SK-N-SH (cell line): ENCODE results near the gene NSD1. TPM values are rescaled to one million over a fixed set of nuclear protein-coding genes. Genes with fewer than 3 reads are reported as not detected.

ENCODE experiments used
- CTCF ChIA-PET: fragments of 300-600, 350-600 bp; formaldehyde crosslinking; extraction: SDS; loops from one replicate; lab custom pipeline; 2021; lab: Yijun Ruan, JAX
- POLR2A ChIA-PET: fragments of 350-600 bp; sonication (Branson Sonifier 250); formaldehyde crosslinking; extraction: SDS; loops from one replicate; lab custom pipeline; 2020; ENCODE audit warnings: antibody characterized with exemption, inconsistent platforms; lab: Yijun Ruan, JAX
- DNase-seq: peaks from one replicate; pipeline ENCODE4 v3.0.0; 2012
- H2AFZ ChIP-seq: fragments of 200-600 bp; sonication (generic); 2 replicates; pipeline ENCODE4 v1.8.1; 2016; ENCODE audit warnings: antibody characterized with exemption, mild to moderate bottlenecking, low read depth
- H3F3A ChIP-seq: fragments of 200-600 bp; sonication (generic); replicated peaks from 2 replicates; pipeline ENCODE3; 2016; ENCODE audit warnings: antibody characterized with exemption, mild to moderate bottlenecking; ENCODE audit not compliant: insufficient read depth
- H3K27ac ChIP-seq, 2 experiments: fragments of 200-500 bp in 1 of 2; fragments of 200-600 bp in 1 of 2; sonication (Bioruptor generic) in 1 of 2; sonication (generic), shearing (Covaris generic) in 1 of 2; 2 replicates each; pipeline versions ENCODE4 v1.5.1 to v1.6.1; 2014 to 2016; ENCODE audit warnings: low read depth in 2 of 2, inconsistent platforms in 1 of 2, low read length in 1 of 2, mild to moderate bottlenecking in 1 of 2, mixed read lengths in 1 of 2
- H3K27me3 ChIP-seq: fragments of 200-600 bp; sonication (generic), shearing (Covaris generic); 2 replicates; pipeline ENCODE4 v1.6.1; 2016; ENCODE audit warnings: mixed run types; ENCODE audit not compliant: insufficient read depth
- H3K36me3 ChIP-seq, 2 experiments: fragments of 200-500 bp in 1 of 2; fragments of 200-600 bp in 1 of 2; sonication (Bioruptor generic) in 1 of 2; sonication (generic) in 1 of 2; replicated peaks in 1 of 2; 2 replicates each; pipeline versions ENCODE3 to v1.5.1; 2014 to 2016; ENCODE audit warnings: low read length in 1 of 2, mild to moderate bottlenecking in 1 of 2; ENCODE audit not compliant: insufficient read depth in 2 of 2, control insufficient read depth in 1 of 2
- H3K4me1 ChIP-seq, 2 experiments: fragments of 200-500 bp in 1 of 2; fragments of 200-600 bp in 1 of 2; sonication (Bioruptor generic) in 1 of 2; sonication (generic), shearing (Covaris generic) in 1 of 2; 2 replicates each; pipeline versions ENCODE4 v1.5.1 to v1.6.1; 2014 to 2016; ENCODE audit warnings: low read depth in 1 of 2, low read length in 1 of 2, mixed run types in 1 of 2; ENCODE audit not compliant: insufficient read depth in 2 of 2, control insufficient read depth in 1 of 2
- H3K4me2 ChIP-seq: fragments of 200-600 bp; sonication (generic), shearing (Covaris generic); 2 replicates; pipeline ENCODE4 v1.6.1; 2017; ENCODE audit warnings: mixed run types
- H3K4me3 ChIP-seq, 2 experiments: fragments of 200-500 bp in 1 of 2; fragments of 200-600 bp in 1 of 2; sonication (Bioruptor generic) in 1 of 2; sonication (generic), shearing (Covaris generic) in 1 of 2; 2 replicates each; pipeline versions ENCODE4 v1.5.1 to v1.8.1; 2014 to 2016; ENCODE audit warnings: low read depth in 2 of 2, inconsistent platforms in 1 of 2, low read length in 1 of 2, mild to moderate bottlenecking in 1 of 2, mixed read lengths in 1 of 2, moderate library complexity in 1 of 2
- H3K79me2 ChIP-seq: fragments of 200-600 bp; sonication (generic); 2 replicates; pipeline ENCODE4 v1.8.1; 2017; ENCODE audit warnings: mild to moderate bottlenecking; ENCODE audit not compliant: insufficient read depth
- H3K9ac ChIP-seq: fragments of 200-600 bp; sonication (generic); 2 replicates; pipeline ENCODE4 v1.6.1; 2017; ENCODE audit warnings: mixed run types
- H3K9me2 ChIP-seq: fragments of 200-600 bp; sonication (generic); 2 replicates; pipeline ENCODE4 v1.6.1; 2017; ENCODE audit warnings: mixed run types
- H3K9me3 ChIP-seq: fragments of 200-600 bp; sonication (generic); 2 replicates; pipeline ENCODE4 v1.6.1; 2017; ENCODE audit warnings: mixed run types, mild to moderate bottlenecking, moderate library complexity
- H4K20me1 ChIP-seq: fragments of 200-600 bp; sonication (generic); 2 replicates; pipeline ENCODE4 v1.6.1; 2017; ENCODE audit warnings: mild to moderate bottlenecking, mixed run types; ENCODE audit not compliant: insufficient read depth
- ELF1 ChIP-seq: IDR thresholded peaks from 2 replicates; pipeline ENCODE4 v1.4.0; 2012
- EZH2phosphoT487 ChIP-seq: fragments of 200-600 bp; sonication (generic); IDR thresholded peaks from 2 replicates; pipeline ENCODE4 v1.6.1; 2017; ENCODE audit warnings: low read depth, mixed run types, mild to moderate bottlenecking, antibody characterized with exemption, moderate library complexity, borderline replicate concordance
- FOXM1 ChIP-seq: IDR thresholded peaks from 2 replicates; pipeline ENCODE4 v1.4.0; 2012; ENCODE audit warnings: low read depth, mild to moderate bottlenecking
- MAX ChIP-seq: IDR thresholded peaks from 2 replicates; pipeline ENCODE4 v1.4.0; 2012; ENCODE audit warnings: low read depth
- NRF1 ChIP-seq: IDR thresholded peaks from 2 replicates; pipeline ENCODE4 v1.6.1; 2012; ENCODE audit warnings: low read depth, mild to moderate bottlenecking, low read length
- PBX3 ChIP-seq: IDR thresholded peaks from 2 replicates; pipeline ENCODE4; 2012
- POLR2AphosphoS5 ChIP-seq: IDR thresholded peaks from 2 replicates; pipeline ENCODE4 v1.6.1; 2012; ENCODE audit warnings: low read depth, low read length
- RCOR1 ChIP-seq: fragments of 150-350 bp; IDR thresholded peaks from 2 replicates; pipeline ENCODE4 v1.6.1; 2017; ENCODE audit warnings: antibody characterized with exemption, low read length
- SIN3A ChIP-seq: IDR thresholded peaks from 2 replicates; pipeline ENCODE4 v1.6.1; 2012; ENCODE audit warnings: low read depth, mild to moderate bottlenecking, low read length, moderate library complexity, borderline replicate concordance
- TEAD4 ChIP-seq: IDR thresholded peaks from 2 replicates; pipeline ENCODE4 v1.4.0; 2012; ENCODE audit warnings: mild to moderate bottlenecking, borderline replicate concordance; ENCODE audit not compliant: insufficient read depth
- ZBTB33 ChIP-seq: IDR thresholded peaks from 2 replicates; pipeline ENCODE4 v1.4.0; 2012; ENCODE audit warnings: low read depth, borderline replicate concordance
- WGBS: methylation state at CpG from one replicate; pipeline ENCODE4 v1.1.6; 2017; ENCODE audit warnings: low lambda C conversion rate; 5-methylcytosine and 5-hydroxymethylcytosine counted together
- polyA plus RNA-seq, 3 experiments: library from polyadenylated mRNA; depleted of rRNA; stranded (reverse); fragments of >200 nt; gene quantifications; 2 replicates each; pipeline ENCODE4 v1.2.3, GENCODE V29; 2012
- TF ChIP-seq, protein P1 (sequence below): fragments of 200-600 bp; sonication (generic); IDR thresholded peaks from 2 replicates; pipeline ENCODE4 v1.6.1; 2017; ENCODE audit warnings: antibody characterized with exemption, mild to moderate bottlenecking, moderate library complexity
- TF ChIP-seq, protein P2 (sequence below): fragments of 150-350 bp; IDR thresholded peaks from 2 replicates; pipeline ENCODE4 v1.6.1; 2016; ENCODE audit warnings: mild to moderate bottlenecking, low read depth, low read length

NSD1 gene
- polyA plus RNA-seq, 1 of the 3 experiments (the other 2 are of a cell fraction) = 6.7 TPM

DNA sequence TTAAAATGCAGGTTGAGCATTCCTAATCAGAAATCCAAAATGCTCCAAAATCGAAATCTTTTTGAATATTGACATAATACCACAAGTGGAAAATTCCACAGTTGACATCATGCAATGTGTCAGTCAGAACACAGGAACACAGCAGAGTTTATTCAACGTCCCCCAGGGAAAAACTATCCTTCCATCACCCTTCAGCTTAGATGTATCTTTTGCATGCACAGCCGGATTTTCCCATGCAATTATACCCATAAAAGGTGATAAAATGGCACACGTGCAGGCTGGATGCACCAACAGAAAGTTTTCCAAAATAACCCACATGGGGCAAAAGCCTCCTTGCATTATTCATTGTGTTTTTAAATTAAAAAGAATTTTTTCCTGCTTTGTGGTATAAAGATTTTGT, 98.8 kb downstream of the NSD1 start (continued):
- no peak for TF ChIP-seq TEAD4
- no peak for TF ChIP-seq EZH2phosphoT487
- TF ChIP-seq FOXM1 = no peak

- Histone ChIP-seq H3K4me1 (peaks cover 0 to 5% of the 10 kb centered on the region in 2 experiments; a peak in 2 of 4 replicates), H2AFZ (no peak overlapping the region), H3F3A (no peaks in the 10 kb centered on the region), H3K4me3 (no peak overlapping the region), H3K36me3 (peaks cover 3 to 14% of the 10 kb centered on the region in 2 experiments), H3K9me2 (no peaks in the 10 kb centered on the region), H4K20me1 (peaks cover 14% of the 10 kb centered on the region), H3K4me2 (no peak overlapping the region), H3K9ac (no peak overlapping the region), H3K27me3 (no peaks in the 10 kb centered on the region), H3K9me3 (no peaks in the 10 kb centered on the region), H3K79me2 (peaks cover 46% of the 10 kb centered on the region; the same call in 1 of the 2 replicates), H3K27ac (no peak overlapping the region)
- CTCF ChIA-PET = interaction anchor here (0.6 kb wide), 1 partner anchor 8 kb away, joined by 4 read pairs; no protein-coding TSS in a partner anchor
- no peak for DNase-seq
- 92% methylated on average over 1 of the region's 1 CpG for WGBS
- POLR2A ChIA-PET = no interaction called here
- TF ChIP-seq, protein P1, sequence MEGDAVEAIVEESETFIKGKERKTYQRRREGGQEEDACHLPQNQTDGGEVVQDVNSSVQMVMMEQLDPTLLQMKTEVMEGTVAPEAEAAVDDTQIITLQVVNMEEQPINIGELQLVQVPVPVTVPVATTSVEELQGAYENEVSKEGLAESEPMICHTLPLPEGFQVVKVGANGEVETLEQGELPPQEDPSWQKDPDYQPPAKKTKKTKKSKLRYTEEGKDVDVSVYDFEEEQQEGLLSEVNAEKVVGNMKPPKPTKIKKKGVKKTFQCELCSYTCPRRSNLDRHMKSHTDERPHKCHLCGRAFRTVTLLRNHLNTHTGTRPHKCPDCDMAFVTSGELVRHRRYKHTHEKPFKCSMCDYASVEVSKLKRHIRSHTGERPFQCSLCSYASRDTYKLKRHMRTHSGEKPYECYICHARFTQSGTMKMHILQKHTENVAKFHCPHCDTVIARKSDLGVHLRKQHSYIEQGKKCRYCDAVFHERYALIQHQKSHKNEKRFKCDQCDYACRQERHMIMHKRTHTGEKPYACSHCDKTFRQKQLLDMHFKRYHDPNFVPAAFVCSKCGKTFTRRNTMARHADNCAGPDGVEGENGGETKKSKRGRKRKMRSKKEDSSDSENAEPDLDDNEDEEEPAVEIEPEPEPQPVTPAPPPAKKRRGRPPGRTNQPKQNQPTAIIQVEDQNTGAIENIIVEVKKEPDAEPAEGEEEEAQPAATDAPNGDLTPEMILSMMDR = no peak
- TF ChIP-seq ELF1 (no peak), PBX3 (no peak), MAX (no peak), NRF1 (no peak), ZBTB33 (no peak), SIN3A (no peak), RCOR1 (no peak), POLR2AphosphoS5 (no peak)
- TF ChIP-seq, protein P2, sequence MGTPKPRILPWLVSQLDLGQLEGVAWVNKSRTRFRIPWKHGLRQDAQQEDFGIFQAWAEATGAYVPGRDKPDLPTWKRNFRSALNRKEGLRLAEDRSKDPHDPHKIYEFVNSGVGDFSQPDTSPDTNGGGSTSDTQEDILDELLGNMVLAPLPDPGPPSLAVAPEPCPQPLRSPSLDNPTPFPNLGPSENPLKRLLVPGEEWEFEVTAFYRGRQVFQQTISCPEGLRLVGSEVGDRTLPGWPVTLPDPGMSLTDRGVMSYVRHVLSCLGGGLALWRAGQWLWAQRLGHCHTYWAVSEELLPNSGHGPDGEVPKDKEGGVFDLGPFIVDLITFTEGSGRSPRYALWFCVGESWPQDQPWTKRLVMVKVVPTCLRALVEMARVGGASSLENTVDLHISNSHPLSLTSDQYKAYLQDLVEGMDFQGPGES = no peak
Observed at GRCh38 chr5:177232761-177233160, 99.2 kb downstream of the NSD1 start.
